Measurements from ENCODE around the gene FTO.

DNA sequence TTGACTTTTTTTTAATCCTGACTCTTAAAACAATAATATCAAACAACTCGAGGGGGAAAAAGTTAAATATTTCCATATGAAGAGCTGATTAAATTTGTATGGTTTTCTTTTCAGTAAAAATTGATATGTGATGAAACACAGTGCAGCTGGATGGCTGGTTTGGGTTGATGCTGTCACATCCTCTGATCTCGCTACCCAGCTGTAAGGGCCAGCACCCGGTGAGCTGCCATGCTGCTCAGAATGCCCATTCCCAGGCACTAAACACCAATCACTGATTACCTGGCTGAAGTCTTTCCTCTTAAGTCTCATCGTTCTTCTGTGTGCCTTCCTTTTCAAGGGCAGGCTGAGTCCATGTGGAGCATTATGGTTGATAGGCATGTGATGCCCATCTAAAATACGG lies 348.3 kb downstream of the FTO start:
- TF ChIP-seq CTCF (IDR thresholded peaks at IDR 0.05) = no peak
- no peak for TF ChIP-seq POLR2A (IDR thresholded peaks at IDR 0.05)

All from tibial nerve (tissue), 3 donors.